ENCODE measurements around the gene AHDC1.

AHDC1 gene

DNA sequence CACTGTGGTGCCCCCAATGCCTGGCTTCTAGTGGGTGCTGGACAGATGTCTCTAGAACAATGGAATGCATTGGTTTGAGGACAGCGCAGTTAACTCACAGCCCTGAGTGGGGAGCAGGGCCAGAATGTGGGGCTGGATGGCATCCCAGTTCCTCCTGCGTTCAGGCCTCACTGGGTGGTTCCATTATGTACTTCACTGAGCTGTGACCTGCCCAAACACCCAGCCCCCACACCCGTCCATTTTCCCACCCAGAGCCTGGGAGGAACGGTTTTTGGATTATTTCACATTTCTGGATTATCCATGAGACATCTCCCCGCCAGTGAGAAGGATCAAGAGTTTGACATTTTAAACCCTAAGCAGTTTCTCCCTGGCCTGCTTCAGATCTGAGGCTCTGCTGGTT is 58.7 kb downstream of the AHDC1 start:
- CTCF ChIA-PET, result interaction anchor here (0.6 to 2.4 kb wide), 7 partner anchors 11 to 206 kb away, joined by 3 to 13 read pairs (median 3); no protein-coding TSS in a partner anchor
- Histone ChIP-seq H3K36me3 (ENCODE audit: control insufficient read depth in 2 of 2, insufficient read depth in 1 of 2, low read length in 2 of 2) (peaks cover 0 to 50% of the 10 kb centered on the region in 2 experiments; a peak in 1 of 3 replicates), H3K4me3 (ENCODE audit: low read depth, low read length) (no peak overlapping the region), H3K9me3 (ENCODE audit: control insufficient read depth, insufficient read depth, low read depth, low read length) (no peaks in the 10 kb centered on the region), H3K27ac (ENCODE audit: extremely low read depth, low read depth, low read length) (no peak overlapping the region), H3K4me1 (ENCODE audit: control insufficient read depth, insufficient read depth, low read length) (no peaks in the 10 kb centered on the region)
- TF ChIP-seq SCRT2 (tag by site-specific recombination; IDR thresholded peaks at IDR 0.05), result no peak
- POLR2A ChIA-PET, result no interaction called here

DNA sequence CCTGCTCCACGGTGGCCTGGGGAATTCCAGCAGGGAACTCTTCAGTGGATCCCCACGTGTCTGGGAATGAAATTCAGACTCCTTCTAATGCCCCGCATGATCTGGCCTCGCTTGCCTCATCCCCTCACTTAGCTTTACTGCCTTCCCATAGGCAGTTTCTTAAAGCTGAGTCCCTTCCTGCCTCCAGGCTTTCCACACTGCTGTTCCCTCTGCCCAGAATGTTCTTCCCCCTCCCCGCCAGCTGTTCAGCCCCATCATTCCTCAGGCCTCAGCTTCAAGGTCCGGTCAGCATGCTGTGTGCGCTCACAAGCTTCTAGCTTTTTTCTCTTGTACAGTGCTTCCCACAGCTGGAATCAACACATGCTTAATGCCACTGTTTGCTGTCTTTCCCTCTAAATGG is 59.1 kb downstream of the AHDC1 start:
- ChIA-PET POLR2A (no interaction called here), CTCF (interaction anchor here (0.6 to 1.6 kb wide), 6 partner anchors 9 to 62 kb away, joined by 3 to 13 read pairs (median 4); no protein-coding TSS in a partner anchor)
- TF ChIP-seq ZIC2 (tag by site-specific recombination; IDR thresholded peaks at IDR 0.05) (0 out of 2 replicates have a peak, but pooled peaks have one; percentile 49), ZNF16 (tag by site-specific recombination; IDR thresholded peaks at IDR 0.05; ENCODE audit: low read depth) (no peak)
- Histone ChIP-seq H3K4me3 (ENCODE audit: low read depth, low read length) (no peak overlapping the region), H3K27ac (ENCODE audit: extremely low read depth, low read depth, low read length) (no peak overlapping the region), H3K9me3 (ENCODE audit: control insufficient read depth, insufficient read depth, low read depth, low read length) (no peaks in the 10 kb centered on the region), H3K4me1 (ENCODE audit: control insufficient read depth, insufficient read depth, low read length) (no peaks in the 10 kb centered on the region), H3K36me3 (ENCODE audit: control insufficient read depth in 2 of 2, insufficient read depth in 1 of 2, low read length in 2 of 2) (peaks cover 0 to 46% of the 10 kb centered on the region in 2 experiments; a peak in 1 of 3 replicates)

DNA sequence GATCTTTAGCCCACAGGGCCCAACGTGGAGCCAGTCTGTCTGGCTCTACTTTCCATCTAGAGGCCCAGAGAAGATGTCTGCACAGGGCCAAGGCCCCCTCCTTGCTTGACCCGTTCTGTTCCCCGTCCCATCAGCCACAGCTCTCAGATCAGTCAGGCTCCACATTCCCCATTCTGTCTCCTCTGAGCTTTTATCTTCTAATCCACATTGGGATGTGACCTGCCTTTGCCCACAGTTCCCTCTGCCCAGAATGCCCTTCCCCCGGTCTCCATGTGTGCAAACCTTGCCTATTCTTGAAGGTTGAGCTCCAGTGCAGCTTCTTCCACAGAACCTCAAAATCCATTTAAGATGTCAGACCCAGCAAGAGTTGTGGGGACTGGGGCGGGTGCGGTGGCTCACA is 60.7 kb downstream of the AHDC1 start:
- CTCF ChIA-PET, result interaction anchor here (1.1 to 2.3 kb wide), 4 partner anchors 9 to 25 kb away, joined by 5 to 10 read pairs (median 8); no protein-coding TSS in a partner anchor
- H3K9me3 ChIP-seq (ENCODE audit: control insufficient read depth, insufficient read depth, low read depth, low read length), result no peaks in the 10 kb centered on the region
- H3K27ac ChIP-seq (ENCODE audit: extremely low read depth, low read depth, low read length), result no peak overlapping the region
- POLR2A ChIA-PET, result interaction anchor here (0.6 to 1.4 kb wide), 2 partner anchors 26 to 61 kb away, joined by 5 to 7 read pairs; partner anchors contain the start of gene AHDC1
- peaks cover 0 to 30% of the 10 kb centered on the region in 2 experiments; a peak in 1 of 3 replicates for H3K36me3 ChIP-seq (ENCODE audit: control insufficient read depth in 2 of 2, insufficient read depth in 1 of 2, low read length in 2 of 2)
- TF ChIP-seq, protein P1, sequence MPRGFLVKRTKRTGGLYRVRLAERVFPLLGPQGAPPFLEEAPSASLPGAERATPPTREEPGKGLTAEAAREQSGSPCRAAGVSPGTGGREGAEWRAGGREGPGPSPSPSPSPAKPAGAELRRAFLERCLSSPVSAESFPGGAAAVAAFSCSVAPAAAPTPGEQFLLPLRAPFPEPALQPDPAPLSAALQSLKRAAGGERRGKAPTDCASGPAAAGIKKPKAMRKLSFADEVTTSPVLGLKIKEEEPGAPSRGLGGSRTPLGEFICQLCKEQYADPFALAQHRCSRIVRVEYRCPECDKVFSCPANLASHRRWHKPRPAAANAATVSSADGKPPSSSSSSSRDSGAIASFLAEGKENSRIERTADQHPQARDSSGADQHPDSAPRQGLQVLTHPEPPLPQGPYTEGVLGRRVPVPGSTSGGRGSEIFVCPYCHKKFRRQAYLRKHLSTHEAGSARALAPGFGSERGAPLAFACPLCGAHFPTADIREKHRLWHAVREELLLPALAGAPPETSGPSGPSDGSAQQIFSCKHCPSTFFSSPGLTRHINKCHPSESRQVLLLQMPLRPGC (tag by site-specific recombination; IDR thresholded peaks at IDR 0.05), result no peak
- no peak for TF ChIP-seq ZNF830 (tag by site-specific recombination; IDR thresholded peaks at IDR 0.05; ENCODE audit: low read depth)
- no peak for TF ChIP-seq ZEB2 (tag by site-specific recombination; IDR thresholded peaks at IDR 0.05)
- TF ChIP-seq ZNF311 (tag by site-specific recombination; IDR thresholded peaks at IDR 0.05; ENCODE audit: borderline replicate concordance), result no peak
- TF ChIP-seq ZNF292 (tag by site-specific recombination; IDR thresholded peaks at IDR 0.05; ENCODE audit: borderline replicate concordance, low read depth), result no peak
- TF ChIP-seq, protein P2, sequence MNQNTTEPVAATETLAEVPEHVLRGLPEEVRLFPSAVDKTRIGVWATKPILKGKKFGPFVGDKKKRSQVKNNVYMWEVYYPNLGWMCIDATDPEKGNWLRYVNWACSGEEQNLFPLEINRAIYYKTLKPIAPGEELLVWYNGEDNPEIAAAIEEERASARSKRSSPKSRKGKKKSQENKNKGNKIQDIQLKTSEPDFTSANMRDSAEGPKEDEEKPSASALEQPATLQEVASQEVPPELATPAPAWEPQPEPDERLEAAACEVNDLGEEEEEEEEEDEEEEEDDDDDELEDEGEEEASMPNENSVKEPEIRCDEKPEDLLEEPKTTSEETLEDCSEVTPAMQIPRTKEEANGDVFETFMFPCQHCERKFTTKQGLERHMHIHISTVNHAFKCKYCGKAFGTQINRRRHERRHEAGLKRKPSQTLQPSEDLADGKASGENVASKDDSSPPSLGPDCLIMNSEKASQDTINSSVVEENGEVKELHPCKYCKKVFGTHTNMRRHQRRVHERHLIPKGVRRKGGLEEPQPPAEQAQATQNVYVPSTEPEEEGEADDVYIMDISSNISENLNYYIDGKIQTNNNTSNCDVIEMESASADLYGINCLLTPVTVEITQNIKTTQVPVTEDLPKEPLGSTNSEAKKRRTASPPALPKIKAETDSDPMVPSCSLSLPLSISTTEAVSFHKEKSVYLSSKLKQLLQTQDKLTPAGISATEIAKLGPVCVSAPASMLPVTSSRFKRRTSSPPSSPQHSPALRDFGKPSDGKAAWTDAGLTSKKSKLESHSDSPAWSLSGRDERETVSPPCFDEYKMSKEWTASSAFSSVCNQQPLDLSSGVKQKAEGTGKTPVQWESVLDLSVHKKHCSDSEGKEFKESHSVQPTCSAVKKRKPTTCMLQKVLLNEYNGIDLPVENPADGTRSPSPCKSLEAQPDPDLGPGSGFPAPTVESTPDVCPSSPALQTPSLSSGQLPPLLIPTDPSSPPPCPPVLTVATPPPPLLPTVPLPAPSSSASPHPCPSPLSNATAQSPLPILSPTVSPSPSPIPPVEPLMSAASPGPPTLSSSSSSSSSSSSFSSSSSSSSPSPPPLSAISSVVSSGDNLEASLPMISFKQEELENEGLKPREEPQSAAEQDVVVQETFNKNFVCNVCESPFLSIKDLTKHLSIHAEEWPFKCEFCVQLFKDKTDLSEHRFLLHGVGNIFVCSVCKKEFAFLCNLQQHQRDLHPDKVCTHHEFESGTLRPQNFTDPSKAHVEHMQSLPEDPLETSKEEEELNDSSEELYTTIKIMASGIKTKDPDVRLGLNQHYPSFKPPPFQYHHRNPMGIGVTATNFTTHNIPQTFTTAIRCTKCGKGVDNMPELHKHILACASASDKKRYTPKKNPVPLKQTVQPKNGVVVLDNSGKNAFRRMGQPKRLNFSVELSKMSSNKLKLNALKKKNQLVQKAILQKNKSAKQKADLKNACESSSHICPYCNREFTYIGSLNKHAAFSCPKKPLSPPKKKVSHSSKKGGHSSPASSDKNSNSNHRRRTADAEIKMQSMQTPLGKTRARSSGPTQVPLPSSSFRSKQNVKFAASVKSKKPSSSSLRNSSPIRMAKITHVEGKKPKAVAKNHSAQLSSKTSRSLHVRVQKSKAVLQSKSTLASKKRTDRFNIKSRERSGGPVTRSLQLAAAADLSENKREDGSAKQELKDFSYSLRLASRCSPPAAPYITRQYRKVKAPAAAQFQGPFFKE (tag by site-specific recombination; IDR thresholded peaks at IDR 0.05; ENCODE audit: borderline replicate concordance), result no peak
- no peak for TF ChIP-seq KLF16 (tag by site-specific recombination; IDR thresholded peaks at IDR 0.05)
- TF ChIP-seq SCRT2 (tag by site-specific recombination; IDR thresholded peaks at IDR 0.05), result no peak
- H3K4me1 ChIP-seq (ENCODE audit: control insufficient read depth, insufficient read depth, low read length), result no peaks in the 10 kb centered on the region
- H3K4me3 ChIP-seq (ENCODE audit: low read depth, low read length), result no peak overlapping the region
